IPS-20b (cell line): ENCODE results near the gene GLIS1.

Source experiments
- H3K27ac ChIP-seq: one replicate; pipeline ENCODE4 v1.5.1; 2013; ENCODE audit warnings: low read length
- H3K27me3 ChIP-seq: 2 replicates; pipeline ENCODE4 v1.6.1; 2013; ENCODE audit warnings: mild to moderate bottlenecking, low read length, inconsistent platforms; ENCODE audit not compliant: insufficient read depth
- H3K36me3 ChIP-seq: 2 replicates; pipeline ENCODE4 v1.6.1; 2013; ENCODE audit warnings: low read depth, mild to moderate bottlenecking, inconsistent platforms, low read length, moderate library complexity; ENCODE audit not compliant: insufficient read depth
- H3K4me1 ChIP-seq: 2 replicates; pipeline ENCODE4 v1.6.1; 2013; ENCODE audit warnings: mild to moderate bottlenecking, control low read depth, inconsistent platforms, low read length, moderate library complexity; ENCODE audit not compliant: insufficient read depth
- H3K4me3 ChIP-seq: 2 replicates; pipeline ENCODE4 v1.5.1; 2013; ENCODE audit warnings: mild to moderate bottlenecking, low read length, inconsistent platforms
- H3K9ac ChIP-seq: 2 replicates; pipeline ENCODE4 v1.6.1; 2013; ENCODE audit warnings: low read depth, mild to moderate bottlenecking, inconsistent platforms, low read length, moderate library complexity
- H3K9me3 ChIP-seq: 2 replicates; pipeline ENCODE4 v1.6.1; 2013; ENCODE audit warnings: mild to moderate bottlenecking, low read depth, low read length, inconsistent platforms; ENCODE audit not compliant: insufficient read depth

The GLIS1 gene

DNA sequence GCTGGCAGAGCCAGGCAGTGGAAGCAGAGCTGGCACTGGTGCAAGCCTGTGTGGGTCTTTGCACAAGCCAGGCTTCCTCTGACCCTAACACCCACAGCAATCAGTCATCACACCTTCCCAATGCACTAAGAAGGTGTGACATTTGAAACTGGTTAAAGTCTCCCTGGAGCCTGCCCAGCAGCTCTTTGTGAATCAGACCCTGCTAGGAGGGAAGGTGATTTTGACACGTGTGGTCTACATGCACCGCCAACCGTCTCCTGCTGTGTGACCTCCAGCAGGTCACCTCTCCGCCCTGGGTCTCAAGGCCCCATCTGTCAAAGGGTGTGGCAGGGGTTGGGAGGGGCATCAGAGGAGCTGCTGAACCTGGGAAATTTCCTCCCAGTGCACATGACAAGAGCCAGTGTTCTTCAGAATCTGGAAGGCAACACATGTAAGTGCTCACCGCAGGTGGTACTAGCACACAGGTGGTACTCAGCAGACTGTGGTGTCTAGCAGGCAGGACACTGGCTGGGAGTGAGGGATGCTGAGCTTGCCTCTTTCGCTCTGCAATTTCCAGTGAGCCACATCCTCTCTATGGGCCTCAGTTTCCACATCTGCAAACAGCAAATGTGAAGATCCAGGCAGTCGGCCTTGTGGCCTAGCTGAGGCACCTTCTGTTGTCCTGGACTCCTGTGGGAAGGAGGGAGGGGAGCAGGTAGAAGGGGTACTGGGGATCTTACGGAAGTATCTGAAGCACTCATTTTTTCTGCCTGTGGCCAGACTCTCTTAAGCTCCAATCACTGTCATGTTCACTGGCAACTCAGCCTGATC is 156.5 kb downstream of the GLIS1 start:
- Histone ChIP-seq H3K4me3 (no peak overlapping the region), H3K9ac (no peak overlapping the region), H3K27ac (no peak overlapping the region), H3K36me3 (no peaks in the 10 kb centered on the region), H3K9me3 (no peaks in the 10 kb centered on the region), H3K27me3 (no peaks in the 10 kb centered on the region), H3K4me1 (no peaks in the 10 kb centered on the region)

DNA sequence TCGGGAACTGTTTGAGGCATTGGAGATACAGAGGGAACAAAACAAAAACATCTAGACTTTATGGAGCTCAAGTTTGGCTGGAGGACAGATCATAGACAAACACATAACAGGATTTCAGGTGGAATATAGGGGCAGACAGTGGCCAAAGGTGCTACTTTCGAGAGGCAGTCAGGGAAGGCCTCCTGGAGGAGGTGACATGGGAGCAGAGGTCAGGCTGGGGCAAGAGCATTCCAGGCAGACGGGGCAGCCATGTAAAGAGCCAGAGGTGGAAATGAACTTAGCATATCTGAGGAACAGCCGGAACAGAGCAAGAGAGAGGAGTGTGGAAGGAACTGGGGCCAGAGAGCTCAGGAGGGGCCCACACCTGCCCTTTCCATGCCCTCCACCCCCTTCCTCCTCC is 157.5 kb downstream of the GLIS1 start:
- Histone ChIP-seq H3K4me3 (no peak overlapping the region), H3K36me3 (no peaks in the 10 kb centered on the region), H3K4me1 (no peaks in the 10 kb centered on the region), H3K9me3 (no peaks in the 10 kb centered on the region), H3K9ac (no peak overlapping the region), H3K27me3 (no peaks in the 10 kb centered on the region), H3K27ac (no peak overlapping the region)

DNA sequence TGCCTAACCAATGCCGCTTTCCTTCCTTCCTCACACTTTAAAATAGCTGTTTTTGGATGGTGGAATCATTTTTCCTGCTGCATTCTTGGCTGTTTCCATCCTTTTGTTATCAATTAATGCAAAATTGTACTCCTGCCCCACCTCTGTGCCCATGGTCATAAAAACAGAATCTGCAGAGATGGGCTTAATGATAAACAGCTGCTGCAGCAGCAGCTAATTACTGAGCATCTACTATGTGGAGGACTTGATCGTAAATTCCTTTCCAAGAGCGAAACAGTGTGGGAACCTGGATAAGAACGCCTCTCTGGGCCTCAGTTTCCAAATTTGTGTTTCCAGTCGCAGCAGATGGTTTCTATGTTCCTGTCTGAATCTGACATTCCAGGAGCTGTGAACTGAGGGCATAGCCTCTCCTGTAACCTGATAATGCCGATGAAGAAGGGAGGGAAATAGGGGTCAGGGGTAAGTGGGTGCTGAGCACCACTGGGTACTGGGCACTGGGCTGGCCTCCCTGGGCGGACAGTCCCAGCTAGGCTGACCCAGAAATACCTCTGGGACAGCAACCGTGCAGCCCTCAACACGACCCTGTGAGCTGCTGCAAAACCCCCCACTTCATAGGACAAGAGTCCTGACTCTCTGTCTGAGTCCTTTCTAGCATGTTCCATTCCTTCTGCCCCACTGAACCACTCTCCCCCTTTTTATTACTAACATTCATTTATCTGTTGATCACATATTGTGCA is 158.1 kb downstream of the GLIS1 start:
- Histone ChIP-seq H3K9ac (no peak overlapping the region), H3K4me3 (no peak overlapping the region), H3K27me3 (no peaks in the 10 kb centered on the region), H3K27ac (no peak overlapping the region), H3K9me3 (no peaks in the 10 kb centered on the region), H3K4me1 (no peaks in the 10 kb centered on the region), H3K36me3 (no peaks in the 10 kb centered on the region)

DNA sequence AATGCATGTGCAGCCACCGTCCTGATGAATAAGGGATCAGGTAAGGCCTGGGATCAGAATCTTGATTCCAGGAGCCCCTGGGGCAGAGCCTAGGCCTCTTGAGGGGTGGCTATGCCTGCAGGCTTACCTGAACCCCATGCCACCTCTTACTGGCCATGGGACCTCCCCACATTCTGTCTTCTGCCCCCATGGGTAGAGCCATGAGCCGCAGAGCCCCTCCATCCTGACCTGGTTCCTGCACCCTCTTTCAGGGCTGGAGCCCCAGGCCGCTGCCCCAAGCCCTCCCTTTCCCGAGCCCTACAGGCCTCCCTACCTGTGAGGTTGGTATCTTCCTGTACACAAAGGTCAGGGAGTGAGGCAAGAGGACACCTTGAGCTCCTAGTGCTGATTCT is 159.0 kb downstream of the GLIS1 start:
- H3K9me3 ChIP-seq, result no peaks in the 10 kb centered on the region
- H3K27ac ChIP-seq, result no peak overlapping the region
- no peak overlapping the region for H3K4me3 ChIP-seq
- H3K27me3 ChIP-seq, result no peaks in the 10 kb centered on the region
- H3K9ac ChIP-seq, result no peak overlapping the region
- no peaks in the 10 kb centered on the region for H3K36me3 ChIP-seq
- H3K4me1 ChIP-seq, result no peaks in the 10 kb centered on the region

DNA sequence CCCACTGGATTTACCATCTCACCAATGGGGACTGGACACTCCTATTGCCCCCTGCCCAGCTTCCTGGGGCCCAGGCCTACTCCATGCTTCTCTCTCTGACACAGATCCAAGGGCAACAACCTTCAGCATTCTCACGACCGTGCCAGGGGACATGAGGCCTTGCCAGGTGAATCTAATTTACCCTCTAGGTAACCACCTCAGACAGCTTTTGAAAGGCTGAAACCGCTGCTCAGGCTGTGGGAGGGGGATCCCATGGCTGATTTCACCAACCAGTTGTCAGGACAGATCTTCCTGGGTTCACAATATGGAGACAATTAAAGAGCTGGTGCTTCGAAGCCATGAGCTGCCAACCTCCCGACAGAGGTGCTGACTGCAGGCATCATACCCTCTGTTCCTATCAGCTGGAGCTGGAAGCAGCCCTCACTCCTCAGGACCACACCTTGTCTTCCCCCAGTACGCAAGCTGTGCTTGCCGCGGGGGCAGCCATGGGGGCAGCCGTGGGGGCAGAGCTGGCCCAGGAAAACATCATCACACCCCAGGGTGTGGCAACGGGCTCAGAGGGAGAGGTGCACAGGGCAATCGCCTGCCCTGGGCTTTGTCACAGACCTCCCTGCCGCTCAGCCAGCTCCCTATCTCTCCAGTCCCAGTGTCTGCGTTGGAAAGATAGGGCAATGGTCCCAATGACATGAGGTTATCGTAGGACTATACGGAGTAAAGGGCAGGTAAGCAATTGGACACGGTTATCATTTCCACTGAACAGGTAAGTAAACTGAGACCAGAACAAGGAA is 159.5 kb downstream of the GLIS1 start:
- Histone ChIP-seq H3K27me3 (no peaks in the 10 kb centered on the region), H3K9ac (no peak overlapping the region), H3K36me3 (no peaks in the 10 kb centered on the region), H3K4me1 (no peaks in the 10 kb centered on the region), H3K9me3 (no peaks in the 10 kb centered on the region), H3K4me3 (no peak overlapping the region), H3K27ac (no peak overlapping the region)

DNA sequence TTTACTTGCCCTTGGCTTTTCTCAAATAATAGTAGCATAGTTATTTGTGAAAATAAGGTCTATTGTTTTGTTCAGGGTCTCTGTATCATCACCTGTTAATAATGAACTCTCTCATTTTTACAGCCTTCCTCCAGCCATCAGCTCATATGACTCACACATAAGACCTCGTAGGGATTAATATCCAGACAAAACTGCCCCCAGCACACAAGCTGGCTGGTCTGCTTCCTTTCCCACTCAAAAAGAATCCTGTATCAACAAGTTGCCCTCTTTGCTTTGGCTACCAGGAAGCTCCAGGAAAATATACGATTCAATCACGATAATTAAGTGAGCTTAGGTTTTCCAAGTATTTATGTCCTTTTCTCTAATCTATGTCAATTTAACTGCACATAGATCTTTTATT is 160.6 kb downstream of the GLIS1 start:
- no peak overlapping the region for H3K4me3 ChIP-seq
- H3K4me1 ChIP-seq, result no peaks in the 10 kb centered on the region
- H3K9ac ChIP-seq, result no peak overlapping the region
- H3K27me3 ChIP-seq, result no peaks in the 10 kb centered on the region
- H3K27ac ChIP-seq, result no peak overlapping the region
- no peaks in the 10 kb centered on the region for H3K36me3 ChIP-seq
- H3K9me3 ChIP-seq, result no peaks in the 10 kb centered on the region

DNA sequence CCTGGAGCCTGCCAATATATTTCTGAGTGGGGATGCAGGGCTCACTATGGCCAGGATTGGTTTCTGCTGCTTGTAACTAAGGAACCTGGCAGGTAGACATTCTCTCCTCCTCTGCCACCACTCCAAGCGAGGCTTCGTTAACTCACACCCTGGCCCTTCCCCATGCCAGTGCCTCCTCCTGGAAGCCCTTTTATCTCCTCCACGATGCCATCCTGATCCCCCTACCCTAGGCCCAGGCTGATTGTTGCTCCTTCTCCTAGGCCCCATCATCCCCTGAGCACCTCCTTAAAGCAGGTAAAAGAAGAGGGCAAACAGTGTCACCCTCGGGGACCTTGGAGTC is 161.2 kb downstream of the GLIS1 start:
- Histone ChIP-seq H3K9ac (no peak overlapping the region), H3K4me3 (no peak overlapping the region), H3K9me3 (no peaks in the 10 kb centered on the region), H3K27me3 (no peaks in the 10 kb centered on the region), H3K4me1 (no peaks in the 10 kb centered on the region), H3K27ac (no peak overlapping the region), H3K36me3 (no peaks in the 10 kb centered on the region)

DNA sequence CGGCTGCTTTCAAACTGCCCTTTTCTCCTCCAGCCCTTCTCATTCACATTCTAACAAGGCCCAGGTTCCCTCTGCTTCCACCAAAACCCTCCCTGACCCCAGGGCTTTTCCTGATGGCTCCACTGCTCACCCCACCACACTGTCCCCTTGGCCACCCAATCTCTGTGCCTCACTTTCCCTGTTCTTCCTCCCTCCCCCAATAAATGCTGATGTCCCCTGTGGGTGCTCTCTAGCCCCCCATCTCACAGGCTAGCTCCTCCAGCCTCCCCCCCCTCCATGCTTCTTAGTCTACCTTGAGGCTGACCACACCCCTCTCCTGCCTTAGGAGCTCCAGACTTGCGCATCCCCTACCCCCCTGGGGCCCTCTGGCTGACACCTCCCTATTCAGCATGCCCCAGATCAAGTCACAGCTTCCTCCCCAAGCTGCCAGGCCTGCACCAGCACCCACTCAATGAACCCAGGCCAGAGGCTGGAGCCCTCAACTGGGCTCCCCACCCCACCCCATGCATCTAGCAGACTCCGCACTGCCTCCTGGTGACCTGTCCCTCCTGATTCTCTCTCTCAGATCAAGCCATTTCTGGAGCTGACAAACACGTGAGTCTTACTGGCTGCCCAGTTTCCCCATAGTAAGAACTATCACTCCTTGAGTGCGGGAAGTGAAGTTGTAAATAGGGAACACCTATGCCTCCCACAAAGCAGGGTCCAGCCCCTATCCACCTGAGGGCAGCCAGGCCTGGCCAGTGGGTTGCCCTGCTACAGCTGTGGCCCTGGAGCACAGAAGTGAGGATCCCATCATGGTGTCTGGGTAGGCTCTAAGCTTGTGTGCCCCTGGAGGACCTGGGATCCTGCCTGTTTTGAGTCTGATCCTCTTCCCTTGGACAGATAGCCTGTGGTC is 161.9 kb downstream of the GLIS1 start:
- H3K4me1 ChIP-seq, result no peaks in the 10 kb centered on the region; the same call in 1 of the 2 replicates
- no peak overlapping the region for H3K4me3 ChIP-seq
- no peak overlapping the region for H3K9ac ChIP-seq
- no peak overlapping the region for H3K27ac ChIP-seq
- no peaks in the 10 kb centered on the region for H3K27me3 ChIP-seq
- H3K9me3 ChIP-seq, result no peaks in the 10 kb centered on the region
- H3K36me3 ChIP-seq, result no peaks in the 10 kb centered on the region

DNA sequence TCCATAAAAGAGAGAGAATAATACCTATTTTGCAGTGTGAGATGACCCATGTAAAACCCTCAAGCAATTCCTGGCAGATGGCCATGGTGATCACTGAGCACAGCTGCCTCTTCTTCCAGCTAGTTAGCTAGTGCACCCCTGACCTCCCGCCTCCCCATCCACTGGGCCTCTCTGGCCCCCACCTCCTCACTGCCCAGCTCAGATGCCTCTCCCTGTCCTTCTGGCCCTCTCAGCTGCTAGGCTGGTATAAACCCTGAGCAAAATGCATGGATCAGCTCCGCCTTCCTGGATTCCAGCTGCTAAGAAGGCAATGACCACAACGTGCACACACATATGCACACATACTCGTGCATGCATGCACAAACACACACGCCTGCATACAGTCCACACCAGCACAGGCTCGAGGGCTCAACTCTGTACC is 162.6 kb downstream of the GLIS1 start:
- Histone ChIP-seq H3K4me1 (no peaks in the 10 kb centered on the region; the same call in 1 of the 2 replicates), H3K9ac (no peak overlapping the region), H3K36me3 (no peaks in the 10 kb centered on the region), H3K27me3 (no peaks in the 10 kb centered on the region), H3K27ac (no peak overlapping the region), H3K9me3 (no peaks in the 10 kb centered on the region), H3K4me3 (no peak overlapping the region)

DNA sequence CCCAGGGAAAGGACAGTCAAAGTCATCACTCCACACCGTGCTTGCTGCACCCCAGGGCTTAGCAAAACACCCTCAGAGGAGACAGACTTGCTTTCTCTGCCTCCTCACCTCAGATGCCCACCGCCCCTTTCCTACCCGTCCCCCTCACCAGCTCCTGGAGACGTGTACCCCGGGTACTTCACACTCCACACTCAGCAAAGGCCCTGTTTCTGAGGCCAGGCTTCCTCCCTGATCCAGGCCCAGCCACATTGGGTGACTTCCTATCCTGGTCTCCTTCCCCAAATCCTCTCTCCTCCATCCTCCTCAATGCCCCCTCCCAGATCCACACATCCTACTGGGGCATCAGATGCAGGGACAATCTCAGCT is 163.0 kb downstream of the GLIS1 start:
- no peaks in the 10 kb centered on the region; the same call in 1 of the 2 replicates for H3K4me1 ChIP-seq
- no peaks in the 10 kb centered on the region for H3K36me3 ChIP-seq
- H3K27ac ChIP-seq, result no peak overlapping the region
- H3K4me3 ChIP-seq, result no peak overlapping the region
- H3K9me3 ChIP-seq, result no peaks in the 10 kb centered on the region
- no peaks in the 10 kb centered on the region for H3K27me3 ChIP-seq
- no peak overlapping the region for H3K9ac ChIP-seq
